Measurements from ENCODE around the gene MAD1L1.

Gene MAD1L1

DNA sequence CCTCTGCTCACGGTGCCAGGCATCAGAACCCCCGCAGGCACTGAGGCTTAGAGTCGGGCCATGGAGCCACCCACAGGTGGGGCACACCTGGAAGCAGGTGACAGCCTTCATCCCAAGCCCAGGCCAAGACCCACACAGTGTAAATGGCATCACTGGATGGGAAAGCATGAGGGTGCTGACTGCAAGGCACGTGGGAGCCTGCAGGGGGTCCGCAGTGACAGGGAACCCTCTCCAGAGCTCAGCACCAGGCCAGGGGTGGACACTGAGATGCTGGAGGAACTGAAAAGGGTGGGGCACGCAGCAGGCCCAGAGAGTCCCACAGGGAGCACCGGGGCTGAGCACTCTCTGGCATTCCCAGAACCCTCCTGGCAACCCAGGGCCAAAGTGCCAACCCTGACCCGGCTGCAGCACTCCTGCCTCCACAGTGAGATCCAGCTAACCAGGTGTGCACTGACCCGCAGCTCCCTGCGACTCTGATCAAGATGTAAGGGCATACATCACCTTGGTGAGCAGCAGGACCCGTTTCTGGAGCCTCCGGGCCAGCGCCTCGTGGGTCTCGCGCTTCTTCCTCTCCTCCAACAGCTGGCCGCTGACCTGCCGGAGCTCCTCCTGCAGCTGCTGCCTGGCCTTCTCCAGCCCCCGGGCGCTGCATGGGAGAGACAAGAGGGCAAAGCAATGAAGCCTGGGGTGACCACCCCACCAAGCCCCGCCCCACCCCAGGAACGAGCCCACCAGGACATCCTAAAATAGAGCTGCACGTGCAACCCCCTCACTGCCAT lies 163.9 kb downstream of the MAD1L1 start:
- TF ChIP-seq, protein P1, sequence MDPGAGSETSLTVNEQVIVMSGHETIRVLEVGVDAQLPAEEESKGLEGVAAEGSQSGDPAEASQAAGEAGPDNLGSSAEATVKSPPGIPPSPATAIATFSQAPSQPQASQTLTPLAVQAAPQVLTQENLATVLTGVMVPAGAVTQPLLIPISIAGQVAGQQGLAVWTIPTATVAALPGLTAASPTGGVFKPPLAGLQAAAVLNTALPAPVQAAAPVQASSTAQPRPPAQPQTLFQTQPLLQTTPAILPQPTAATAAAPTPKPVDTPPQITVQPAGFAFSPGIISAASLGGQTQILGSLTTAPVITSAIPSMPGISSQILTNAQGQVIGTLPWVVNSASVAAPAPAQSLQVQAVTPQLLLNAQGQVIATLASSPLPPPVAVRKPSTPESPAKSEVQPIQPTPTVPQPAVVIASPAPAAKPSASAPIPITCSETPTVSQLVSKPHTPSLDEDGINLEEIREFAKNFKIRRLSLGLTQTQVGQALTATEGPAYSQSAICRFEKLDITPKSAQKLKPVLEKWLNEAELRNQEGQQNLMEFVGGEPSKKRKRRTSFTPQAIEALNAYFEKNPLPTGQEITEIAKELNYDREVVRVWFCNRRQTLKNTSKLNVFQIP (CRISPR knock-in tag; IDR thresholded peaks at IDR 0.05; ENCODE audit: borderline replicate concordance, low read depth) = no peak
- no peak for TF ChIP-seq BACH2 (CRISPR knock-in tag; IDR thresholded peaks at IDR 0.05; ENCODE audit: borderline replicate concordance)
- TF ChIP-seq TCF4 (CRISPR knock-in tag; IDR thresholded peaks at IDR 0.05; ENCODE audit: borderline replicate concordance) = no peak
- no peak for TF ChIP-seq ZNF70 (CRISPR knock-in tag; IDR thresholded peaks at IDR 0.05)
- no peak for TF ChIP-seq ZC3H10 (CRISPR knock-in tag; IDR thresholded peaks at IDR 0.05)
- TF ChIP-seq RARB (CRISPR knock-in tag; IDR thresholded peaks at IDR 0.05) = no peak
- TF ChIP-seq ISL1 (CRISPR knock-in tag; IDR thresholded peaks at IDR 0.05) = no peak
- no peak for TF ChIP-seq ZFP3 (CRISPR knock-in tag; IDR thresholded peaks at IDR 0.05)
- TF ChIP-seq PPARA (CRISPR knock-in tag; IDR thresholded peaks at IDR 0.05; ENCODE audit: borderline replicate concordance) = no peak
- TF ChIP-seq, protein P2, sequence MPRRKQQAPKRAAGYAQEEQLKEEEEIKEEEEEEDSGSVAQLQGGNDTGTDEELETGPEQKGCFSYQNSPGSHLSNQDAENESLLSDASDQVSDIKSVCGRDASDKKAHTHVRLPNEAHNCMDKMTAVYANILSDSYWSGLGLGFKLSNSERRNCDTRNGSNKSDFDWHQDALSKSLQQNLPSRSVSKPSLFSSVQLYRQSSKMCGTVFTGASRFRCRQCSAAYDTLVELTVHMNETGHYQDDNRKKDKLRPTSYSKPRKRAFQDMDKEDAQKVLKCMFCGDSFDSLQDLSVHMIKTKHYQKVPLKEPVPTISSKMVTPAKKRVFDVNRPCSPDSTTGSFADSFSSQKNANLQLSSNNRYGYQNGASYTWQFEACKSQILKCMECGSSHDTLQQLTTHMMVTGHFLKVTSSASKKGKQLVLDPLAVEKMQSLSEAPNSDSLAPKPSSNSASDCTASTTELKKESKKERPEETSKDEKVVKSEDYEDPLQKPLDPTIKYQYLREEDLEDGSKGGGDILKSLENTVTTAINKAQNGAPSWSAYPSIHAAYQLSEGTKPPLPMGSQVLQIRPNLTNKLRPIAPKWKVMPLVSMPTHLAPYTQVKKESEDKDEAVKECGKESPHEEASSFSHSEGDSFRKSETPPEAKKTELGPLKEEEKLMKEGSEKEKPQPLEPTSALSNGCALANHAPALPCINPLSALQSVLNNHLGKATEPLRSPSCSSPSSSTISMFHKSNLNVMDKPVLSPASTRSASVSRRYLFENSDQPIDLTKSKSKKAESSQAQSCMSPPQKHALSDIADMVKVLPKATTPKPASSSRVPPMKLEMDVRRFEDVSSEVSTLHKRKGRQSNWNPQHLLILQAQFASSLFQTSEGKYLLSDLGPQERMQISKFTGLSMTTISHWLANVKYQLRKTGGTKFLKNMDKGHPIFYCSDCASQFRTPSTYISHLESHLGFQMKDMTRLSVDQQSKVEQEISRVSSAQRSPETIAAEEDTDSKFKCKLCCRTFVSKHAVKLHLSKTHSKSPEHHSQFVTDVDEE (CRISPR knock-in tag; IDR thresholded peaks at IDR 0.05) = no peak
- no peak for TF ChIP-seq CSDC2 (CRISPR knock-in tag; IDR thresholded peaks at IDR 0.05)
- TF ChIP-seq, protein P3, sequence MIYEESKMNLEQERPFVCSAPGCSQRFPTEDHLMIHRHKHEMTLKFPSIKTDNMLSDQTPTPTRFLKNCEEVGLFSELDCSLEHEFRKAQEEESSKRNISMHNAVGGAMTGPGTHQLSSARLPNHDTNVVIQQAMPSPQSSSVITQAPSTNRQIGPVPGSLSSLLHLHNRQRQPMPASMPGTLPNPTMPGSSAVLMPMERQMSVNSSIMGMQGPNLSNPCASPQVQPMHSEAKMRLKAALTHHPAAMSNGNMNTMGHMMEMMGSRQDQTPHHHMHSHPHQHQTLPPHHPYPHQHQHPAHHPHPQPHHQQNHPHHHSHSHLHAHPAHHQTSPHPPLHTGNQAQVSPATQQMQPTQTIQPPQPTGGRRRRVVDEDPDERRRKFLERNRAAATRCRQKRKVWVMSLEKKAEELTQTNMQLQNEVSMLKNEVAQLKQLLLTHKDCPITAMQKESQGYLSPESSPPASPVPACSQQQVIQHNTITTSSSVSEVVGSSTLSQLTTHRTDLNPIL (CRISPR knock-in tag; IDR thresholded peaks at IDR 0.05; ENCODE audit: low read depth) = no peak
- no peak for TF ChIP-seq GLIS3 (CRISPR knock-in tag; IDR thresholded peaks at IDR 0.05)
- TF ChIP-seq ARNTL (CRISPR knock-in tag; IDR thresholded peaks at IDR 0.05; ENCODE audit: borderline replicate concordance, low read depth) = no peak
- peak; percentile 15; the same call in 1 of the 3 replicates for ATAC-seq

DNA sequence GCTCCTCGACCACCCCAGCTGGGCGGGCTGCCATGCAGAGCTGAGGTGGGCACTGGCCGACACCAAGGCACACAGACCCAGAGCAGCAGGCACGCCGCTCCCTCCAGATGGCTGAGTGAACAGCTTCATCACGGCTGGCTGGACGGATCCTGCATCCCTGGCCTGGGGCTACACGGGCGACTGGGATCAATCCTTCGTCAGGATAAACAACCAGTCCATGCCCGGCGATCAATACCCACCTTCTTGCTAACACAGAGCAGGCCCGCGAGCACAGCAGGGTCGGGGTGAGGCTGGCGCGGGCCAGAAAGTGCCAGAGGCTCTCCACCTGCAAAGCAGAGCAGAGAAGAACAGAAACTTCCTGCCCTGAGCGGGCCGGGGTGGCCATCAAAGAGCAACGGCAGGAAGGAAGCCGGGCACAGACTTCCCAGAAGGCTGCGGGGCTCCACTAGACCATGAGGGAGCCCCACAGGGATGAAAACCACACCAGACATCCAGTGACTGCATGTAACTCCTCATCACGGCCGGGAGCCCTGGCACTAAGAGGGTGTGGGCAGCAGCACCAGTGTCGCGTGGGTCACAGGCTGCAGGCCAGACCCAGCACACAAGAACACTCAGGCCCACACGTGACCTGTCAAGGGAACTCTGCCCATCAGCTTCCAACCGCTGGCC lies 166.4 kb downstream of the MAD1L1 start:
- ATAC-seq = no peak; the same call in 2 of the 3 replicates
- TF ChIP-seq, protein P1 (CRISPR knock-in tag; IDR thresholded peaks at IDR 0.05; ENCODE audit: borderline replicate concordance, low read depth) = no peak
- peak; percentile 4; the same call in 1 of the 2 replicates for TF ChIP-seq ZNF70 (CRISPR knock-in tag; IDR thresholded peaks at IDR 0.05)

DNA sequence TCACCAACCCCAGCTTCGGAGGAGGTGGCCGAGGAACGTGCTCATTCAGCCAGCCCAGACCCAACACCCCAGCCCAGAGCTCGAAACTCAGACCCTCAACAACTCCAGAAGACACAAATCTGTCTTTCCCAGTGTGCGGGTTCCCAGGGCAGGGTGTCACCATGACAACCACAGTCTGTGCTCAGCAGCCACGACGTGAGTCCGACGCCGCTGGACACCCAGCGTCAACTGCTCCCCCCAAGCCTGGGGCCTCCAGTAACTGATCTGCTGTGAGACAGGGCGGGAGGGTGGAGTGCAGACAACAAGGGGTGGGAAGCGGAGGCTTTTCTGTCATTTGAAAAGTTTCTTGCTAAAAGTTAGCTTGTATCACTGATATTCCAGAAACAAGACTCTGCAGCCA lies 167.2 kb downstream of the MAD1L1 start:
- no peak for ATAC-seq
- TF ChIP-seq ZNF70 (CRISPR knock-in tag; IDR thresholded peaks at IDR 0.05) = no peak
- no peak for TF ChIP-seq ESRRG (CRISPR knock-in tag; IDR thresholded peaks at IDR 0.05)
- TF ChIP-seq CSDC2 (CRISPR knock-in tag; IDR thresholded peaks at IDR 0.05) = no peak
- TF ChIP-seq GLIS3 (CRISPR knock-in tag; IDR thresholded peaks at IDR 0.05) = no peak
- no peak for TF ChIP-seq ZNF565 (CRISPR knock-in tag; conservative IDR thresholded peaks at IDR 0.05; ENCODE audit: low read depth)
- no peak for TF ChIP-seq OSR1 (CRISPR knock-in tag; IDR thresholded peaks at IDR 0.05)
- no peak for TF ChIP-seq PPARA (CRISPR knock-in tag; IDR thresholded peaks at IDR 0.05; ENCODE audit: borderline replicate concordance)
- no peak for TF ChIP-seq ZFP3 (CRISPR knock-in tag; IDR thresholded peaks at IDR 0.05)
- TF ChIP-seq, protein P4, sequence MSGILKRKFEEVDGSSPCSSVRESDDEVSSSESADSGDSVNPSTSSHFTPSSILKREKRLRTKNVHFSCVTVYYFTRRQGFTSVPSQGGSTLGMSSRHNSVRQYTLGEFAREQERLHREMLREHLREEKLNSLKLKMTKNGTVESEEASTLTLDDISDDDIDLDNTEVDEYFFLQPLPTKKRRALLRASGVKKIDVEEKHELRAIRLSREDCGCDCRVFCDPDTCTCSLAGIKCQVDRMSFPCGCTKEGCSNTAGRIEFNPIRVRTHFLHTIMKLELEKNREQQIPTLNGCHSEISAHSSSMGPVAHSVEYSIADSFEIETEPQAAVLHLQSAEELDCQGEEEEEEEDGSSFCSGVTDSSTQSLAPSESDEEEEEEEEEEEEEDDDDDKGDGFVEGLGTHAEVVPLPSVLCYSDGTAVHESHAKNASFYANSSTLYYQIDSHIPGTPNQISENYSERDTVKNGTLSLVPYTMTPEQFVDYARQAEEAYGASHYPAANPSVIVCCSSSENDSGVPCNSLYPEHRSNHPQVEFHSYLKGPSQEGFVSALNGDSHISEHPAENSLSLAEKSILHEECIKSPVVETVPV (CRISPR knock-in tag; IDR thresholded peaks at IDR 0.05) = no peak
- no peak for TF ChIP-seq ISL1 (CRISPR knock-in tag; IDR thresholded peaks at IDR 0.05)
- no peak for TF ChIP-seq TOX (CRISPR knock-in tag; IDR thresholded peaks at IDR 0.05; ENCODE audit: borderline replicate concordance)
- no peak for TF ChIP-seq RARB (CRISPR knock-in tag; IDR thresholded peaks at IDR 0.05)
- TF ChIP-seq, protein P3 (CRISPR knock-in tag; IDR thresholded peaks at IDR 0.05; ENCODE audit: low read depth) = no peak
- TF ChIP-seq TCF4 (CRISPR knock-in tag; IDR thresholded peaks at IDR 0.05; ENCODE audit: borderline replicate concordance) = no peak
- TF ChIP-seq SNAI2 (CRISPR knock-in tag; IDR thresholded peaks at IDR 0.05) = no peak
- TF ChIP-seq ZC3H10 (CRISPR knock-in tag; IDR thresholded peaks at IDR 0.05) = no peak
- TF ChIP-seq ARNTL (CRISPR knock-in tag; IDR thresholded peaks at IDR 0.05; ENCODE audit: borderline replicate concordance, low read depth) = no peak
- TF ChIP-seq, protein P1 (CRISPR knock-in tag; IDR thresholded peaks at IDR 0.05; ENCODE audit: borderline replicate concordance, low read depth) = no peak

Measured in SK-N-SH treated with all-trans-retinoic acid at 6 μM for 48 hours (cell line).